CD4-positive, alpha-beta T cell treated with Interferon gamma for 1 hour (primary cell): Measurements from ENCODE around the gene GP1BA.

ENCODE experiments used
- DNase-seq: peaks from one replicate; pipeline ENCODE4 v3.0.0-alpha.2; 2020

The GP1BA gene

DNA sequence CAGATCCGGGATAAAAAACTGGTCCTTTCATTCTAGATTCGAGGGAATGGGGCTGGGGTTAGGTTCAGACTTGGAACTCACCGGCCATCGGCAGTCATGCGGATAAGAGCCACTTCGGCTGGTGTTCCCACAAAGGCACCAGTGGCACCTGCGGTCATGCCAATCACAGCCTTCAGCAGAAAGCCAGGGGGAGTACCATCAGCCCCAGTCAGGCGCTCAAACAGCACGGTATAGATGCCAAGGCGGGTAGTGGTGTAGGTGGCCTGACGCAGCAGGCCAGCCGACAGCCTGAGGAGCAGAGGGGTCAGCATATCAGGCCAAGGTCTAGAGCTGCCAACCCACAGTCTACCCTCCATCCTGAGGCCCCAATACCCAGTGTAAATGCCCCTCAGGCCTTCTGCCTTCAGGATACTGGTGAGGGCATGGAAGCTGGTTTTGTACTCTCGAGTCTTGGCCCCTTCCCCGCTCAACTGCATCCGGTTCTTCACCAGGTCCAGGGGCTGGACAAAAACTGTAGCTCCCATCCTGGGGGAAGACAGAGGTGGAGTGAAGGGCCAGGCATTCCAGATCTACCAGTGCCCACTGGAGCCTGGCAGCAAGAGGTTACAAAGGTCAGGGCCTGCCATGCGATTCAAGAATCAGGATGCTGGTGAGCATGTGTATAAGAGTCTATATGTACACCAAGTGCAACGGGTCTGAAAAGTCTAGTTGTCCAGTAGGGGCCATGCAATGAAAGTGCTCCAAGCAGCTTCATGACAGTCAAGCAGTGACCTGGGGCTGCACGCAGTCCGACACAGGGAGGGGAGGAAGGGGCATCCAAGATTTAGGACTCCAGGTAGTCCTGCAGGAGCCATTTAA lies 6.8 kb downstream of the GP1BA start:
- DNase-seq: no peak

DNA sequence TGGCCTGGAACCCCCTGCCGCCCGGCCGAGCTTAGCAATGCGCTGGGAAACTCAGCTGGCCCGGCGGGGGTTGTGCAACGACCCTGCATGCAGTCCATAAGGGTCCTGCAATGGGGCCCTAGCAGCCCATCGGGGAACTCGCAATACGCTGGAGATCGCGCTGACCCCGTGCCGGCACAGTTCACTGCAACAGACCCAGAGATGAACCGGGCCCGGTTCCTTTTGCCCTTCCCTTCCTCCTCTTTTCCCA lies 7.4 kb downstream of the GP1BA start:
- no peak for DNase-seq

DNA sequence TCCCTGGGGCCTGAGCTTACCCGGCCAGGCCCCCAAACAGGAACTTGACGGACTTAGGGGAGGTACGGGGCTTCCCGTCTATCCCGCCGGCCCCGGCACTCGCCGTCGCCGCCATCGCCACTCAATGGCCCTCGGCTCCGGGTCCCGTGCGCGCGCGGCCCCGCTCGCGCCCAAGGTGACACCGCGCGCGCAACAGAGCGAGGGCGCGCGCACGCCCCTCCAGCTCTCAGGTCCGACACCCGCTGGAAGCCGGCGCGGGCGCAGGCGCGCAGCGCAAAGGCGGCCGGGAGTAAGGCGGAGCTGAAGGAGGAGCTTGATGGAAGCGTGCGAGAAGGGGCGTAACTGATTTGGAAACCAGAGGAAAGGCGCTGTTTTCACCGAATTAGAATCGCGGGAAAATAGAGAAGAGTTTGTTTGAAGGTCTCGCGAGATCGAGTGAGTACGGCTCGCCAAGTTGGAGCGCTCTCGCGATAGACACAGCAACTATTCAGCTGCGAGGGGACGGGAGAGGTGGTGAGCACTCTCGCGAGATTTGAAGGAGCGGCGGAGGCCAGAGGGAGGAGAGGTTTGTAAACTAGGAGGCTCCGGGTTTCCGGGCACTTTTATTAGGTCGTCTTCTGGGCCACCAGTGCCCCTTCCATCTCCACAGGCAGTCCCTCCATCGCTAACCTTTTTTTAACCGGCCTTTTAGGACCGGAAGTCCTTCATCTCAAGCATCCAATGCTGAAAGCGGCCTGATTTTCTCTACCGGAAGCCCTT lies 7.9 kb downstream of the GP1BA start, which contains the start of the genes RNF167 and SLC25A11:
TSS of gene RNF167 (plus strand) at position 473 of the 759 bp plus-strand sequence. CDS start 642 bp downstream, outside the sequence.
TSS of gene SLC25A11 (minus strand) at position 251 of the 759 bp plus-strand sequence. CDS start at position 115, 136 bp downstream.
- peak; percentile 99 for DNase-seq

DNA sequence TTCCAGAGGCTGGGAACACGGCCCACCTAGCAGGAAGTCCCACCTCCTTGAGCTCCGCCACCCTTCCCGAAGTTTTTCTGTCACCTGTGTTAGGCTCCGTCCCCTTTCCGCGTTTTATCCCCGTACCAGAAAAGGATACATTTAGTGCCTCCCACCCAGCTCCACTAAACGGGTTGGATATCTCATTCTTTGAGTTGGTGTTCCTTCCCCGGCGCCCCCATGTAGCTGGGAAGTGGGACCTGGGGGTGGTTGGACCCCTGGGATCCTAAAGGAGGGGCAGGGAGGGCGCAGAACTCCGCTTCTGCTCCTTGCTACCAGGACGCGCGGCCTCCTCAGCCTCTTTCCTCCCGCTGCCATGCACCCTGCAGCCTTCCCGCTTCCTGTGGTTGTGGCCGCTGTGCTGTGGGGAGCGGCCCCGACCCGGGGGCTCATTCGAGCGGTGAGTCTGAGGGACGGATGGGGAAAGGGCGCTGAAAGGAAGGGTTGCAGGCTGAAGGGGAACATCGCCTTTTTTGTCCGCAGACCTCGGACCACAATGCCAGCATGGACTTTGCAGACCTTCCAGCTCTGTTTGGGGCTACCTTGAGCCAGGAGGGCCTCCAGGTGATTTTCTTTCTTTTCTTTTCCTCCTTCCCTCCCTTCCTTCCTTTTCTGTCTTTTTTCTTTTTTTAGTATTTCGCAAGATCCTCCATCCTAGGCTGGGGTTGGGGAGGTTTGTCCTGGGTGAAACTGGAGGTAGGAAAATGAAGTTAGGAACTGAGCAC lies 8.7 kb downstream of the GP1BA start:
- no peak for DNase-seq

DNA sequence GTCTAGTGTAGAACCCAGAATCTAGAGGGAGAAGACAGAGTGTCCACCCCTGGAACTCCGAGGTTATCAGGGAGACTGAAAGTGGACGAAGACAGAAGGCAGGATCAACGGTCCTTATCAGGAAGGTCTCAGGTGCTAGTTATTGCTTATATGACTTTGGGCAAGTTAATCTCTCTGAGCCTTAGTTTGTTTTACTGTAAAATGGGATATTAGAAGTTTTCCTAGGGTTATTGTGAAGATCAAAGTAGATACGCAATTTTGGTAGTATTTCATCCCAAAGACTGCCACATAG lies 9.2 kb downstream of the GP1BA start:
- no peak for DNase-seq

DNA sequence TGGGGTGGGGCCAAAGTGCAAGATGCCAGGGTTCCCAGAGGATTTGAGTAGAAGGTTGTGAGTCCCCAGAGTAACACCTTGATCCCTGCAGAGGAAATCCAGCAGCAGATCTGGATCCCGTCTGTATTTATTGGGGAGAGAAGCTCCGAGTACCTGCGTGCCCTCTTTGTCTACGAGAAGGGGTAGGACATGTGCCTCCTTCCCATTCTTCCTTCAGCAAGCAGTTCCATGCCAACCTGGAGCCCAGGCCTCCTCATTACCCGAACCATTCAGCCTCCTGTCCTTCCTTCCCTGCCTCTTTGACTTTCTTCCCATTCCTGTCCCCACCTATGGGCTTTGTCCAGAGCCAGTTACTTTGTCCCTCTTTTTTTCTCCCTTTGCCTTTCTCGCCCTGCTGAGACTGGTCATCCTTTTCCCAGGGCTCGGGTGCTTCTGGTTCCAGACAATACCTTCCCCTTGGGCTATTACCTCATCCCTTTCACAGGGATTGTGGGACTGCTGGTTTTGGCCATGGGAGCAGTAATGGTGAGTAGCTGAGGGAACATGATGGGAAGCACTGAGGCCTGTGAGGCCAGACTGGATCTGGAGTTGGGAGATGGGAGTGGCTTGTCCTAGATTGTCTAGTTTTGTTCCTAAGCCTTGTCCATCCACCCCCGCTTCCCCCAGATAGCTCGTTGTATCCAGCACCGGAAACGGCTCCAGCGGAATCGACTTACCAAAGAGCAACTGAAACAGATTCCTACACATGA lies 10.9 kb downstream of the GP1BA start:
- no peak for DNase-seq

DNA sequence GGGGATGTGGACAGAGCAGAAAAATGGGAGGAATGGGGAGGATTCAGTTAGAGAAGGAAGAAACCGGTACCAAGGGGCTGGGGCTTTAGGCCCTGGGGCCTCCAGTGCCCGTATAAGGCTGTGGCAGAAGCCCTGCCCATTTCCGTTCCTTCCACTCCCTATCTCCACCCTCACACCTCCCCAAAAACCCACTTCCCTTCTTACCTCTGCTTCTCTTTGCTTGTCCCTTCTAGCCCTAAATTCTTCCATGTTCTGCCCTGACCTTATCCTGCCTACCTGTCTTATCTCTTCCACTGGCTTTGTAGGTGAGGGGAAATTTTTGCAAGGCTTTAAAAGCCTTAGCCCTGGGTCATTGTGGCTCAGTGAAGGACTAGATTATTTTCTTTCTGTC lies 12.1 kb downstream of the GP1BA start:
- peak; percentile 43 for DNase-seq

DNA sequence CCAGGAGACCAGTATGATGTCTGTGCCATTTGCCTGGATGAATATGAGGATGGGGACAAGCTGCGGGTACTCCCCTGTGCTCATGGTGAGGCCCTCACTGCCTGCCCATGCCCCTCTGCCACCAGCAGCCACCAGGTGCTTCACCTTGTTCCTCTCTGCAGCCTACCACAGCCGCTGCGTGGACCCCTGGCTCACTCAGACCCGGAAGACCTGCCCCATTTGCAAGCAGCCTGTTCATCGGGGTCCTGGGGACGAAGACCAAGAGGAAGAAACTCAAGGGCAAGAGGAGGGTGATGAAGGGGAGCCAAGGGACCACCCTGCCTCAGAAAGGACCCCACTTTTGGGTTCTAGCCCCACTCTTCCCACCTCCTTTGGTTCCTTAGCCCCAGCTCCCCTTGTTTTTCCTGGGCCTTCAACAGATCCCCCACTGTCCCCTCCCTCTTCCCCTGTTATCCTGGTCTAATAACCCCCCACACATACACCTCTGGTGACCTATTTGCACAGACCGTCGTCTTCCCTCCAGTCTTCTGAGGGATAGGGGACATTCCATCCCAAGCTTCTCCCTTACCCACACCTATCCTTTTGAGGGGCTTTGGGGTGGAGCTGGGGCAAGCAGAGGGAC lies 12.6 kb downstream of the GP1BA start:
- no peak for DNase-seq

DNA sequence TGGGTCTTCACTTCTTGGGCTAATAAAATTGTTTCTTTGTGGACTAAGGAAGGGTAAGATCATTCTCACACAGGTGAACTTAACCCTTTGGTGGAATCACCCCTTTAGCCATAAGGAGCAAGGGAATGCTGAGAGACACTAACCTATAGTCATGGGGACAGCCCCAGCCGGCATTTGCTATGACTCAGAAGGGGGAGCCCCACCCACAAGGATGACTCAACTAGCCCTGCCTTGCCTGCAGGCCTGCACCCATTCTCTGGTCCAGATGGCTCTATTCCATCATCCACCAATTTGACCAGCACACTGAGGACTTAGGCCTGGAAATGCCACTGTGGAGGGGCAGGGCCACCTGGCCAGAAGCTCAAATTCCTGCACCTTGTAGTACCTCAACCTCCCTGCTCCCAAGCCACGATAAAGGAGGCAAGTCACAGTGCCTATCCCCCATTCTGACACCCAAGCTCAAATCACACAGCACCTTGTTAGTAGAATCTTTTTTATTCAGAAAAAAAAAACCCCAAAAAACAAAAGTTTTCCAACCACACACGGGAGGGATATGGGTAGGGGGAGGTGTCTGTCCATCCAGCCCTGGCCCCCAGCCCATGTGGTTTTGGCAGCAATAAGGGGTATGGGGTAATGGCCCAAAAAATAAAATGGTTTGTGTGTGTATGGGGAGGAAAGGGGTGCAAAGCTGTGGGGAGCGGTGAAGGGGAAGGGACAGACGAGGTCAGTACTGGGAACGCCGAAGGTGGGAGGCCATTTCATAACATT lies 13.3 kb downstream of the GP1BA start:
- peak; percentile 76 for DNase-seq

DNA sequence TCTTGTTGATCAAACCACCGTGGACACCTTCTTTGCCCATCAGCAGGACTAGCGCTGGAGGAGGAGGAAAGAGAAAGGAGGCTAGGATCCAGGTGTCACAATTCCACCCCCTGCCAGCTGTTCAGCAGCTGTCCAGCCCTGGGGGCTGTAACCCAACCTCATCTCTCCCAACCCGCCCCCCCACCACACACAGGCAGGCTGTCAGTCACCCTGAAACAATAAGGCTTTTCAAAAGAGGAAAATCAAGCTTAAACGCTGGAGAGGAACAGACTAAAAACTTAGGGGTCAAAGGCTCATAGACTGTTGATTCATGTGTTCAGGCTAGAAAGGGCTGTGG lies 13.8 kb downstream of the GP1BA start:
- DNase-seq: no peak

DNA sequence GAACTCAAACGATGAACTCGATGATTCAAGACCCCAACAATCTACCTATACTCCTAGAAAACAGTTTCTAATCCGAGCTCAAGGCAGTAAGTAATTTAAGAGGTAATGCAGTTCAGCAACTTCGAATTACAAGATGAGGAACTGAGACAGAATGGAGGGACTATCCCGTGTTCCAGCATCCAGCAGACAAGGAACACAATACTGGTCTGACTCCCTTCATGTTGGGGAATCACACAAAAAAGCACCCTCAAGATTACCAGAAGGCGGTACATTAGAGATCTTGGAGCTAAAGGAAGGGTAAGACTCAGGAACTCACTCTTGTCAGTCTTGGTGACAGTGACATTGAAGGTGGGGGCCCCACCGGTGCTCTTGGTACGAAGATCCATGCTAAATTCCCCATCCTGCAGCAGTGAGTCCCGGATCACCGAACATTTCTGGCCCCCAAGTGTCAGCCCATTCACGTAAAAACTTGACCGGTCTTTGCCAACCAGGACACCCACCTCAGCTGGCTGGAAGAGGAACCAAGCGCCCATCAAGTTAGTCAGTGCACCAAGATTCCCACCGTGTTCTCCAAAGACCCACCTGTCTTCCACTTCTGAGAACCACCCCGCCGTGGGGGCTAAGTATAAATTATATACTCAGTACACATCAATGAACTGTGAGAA lies 14.4 kb downstream of the GP1BA start:
- DNase-seq: no peak

DNA sequence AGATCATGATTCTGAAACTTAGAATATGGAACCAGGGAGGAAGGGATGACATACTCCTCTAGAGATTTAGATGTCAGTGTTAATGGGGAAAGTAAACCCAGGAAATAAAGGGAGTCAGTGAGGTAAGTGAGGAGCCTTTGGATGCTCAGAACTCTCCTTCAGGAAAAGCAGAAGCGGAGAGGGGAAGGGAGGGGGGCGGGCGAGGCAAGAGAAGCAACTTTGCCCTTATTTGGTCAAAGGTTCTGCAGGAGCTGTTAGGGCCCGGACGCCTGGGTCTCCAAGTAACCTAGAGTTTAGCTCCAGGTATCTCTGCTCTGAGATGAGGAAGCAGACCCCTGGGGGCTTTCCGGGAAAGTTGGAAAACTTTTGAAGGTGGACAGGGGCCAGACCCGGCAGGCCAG lies 14.9 kb downstream of the GP1BA start:
- no peak for DNase-seq

DNA sequence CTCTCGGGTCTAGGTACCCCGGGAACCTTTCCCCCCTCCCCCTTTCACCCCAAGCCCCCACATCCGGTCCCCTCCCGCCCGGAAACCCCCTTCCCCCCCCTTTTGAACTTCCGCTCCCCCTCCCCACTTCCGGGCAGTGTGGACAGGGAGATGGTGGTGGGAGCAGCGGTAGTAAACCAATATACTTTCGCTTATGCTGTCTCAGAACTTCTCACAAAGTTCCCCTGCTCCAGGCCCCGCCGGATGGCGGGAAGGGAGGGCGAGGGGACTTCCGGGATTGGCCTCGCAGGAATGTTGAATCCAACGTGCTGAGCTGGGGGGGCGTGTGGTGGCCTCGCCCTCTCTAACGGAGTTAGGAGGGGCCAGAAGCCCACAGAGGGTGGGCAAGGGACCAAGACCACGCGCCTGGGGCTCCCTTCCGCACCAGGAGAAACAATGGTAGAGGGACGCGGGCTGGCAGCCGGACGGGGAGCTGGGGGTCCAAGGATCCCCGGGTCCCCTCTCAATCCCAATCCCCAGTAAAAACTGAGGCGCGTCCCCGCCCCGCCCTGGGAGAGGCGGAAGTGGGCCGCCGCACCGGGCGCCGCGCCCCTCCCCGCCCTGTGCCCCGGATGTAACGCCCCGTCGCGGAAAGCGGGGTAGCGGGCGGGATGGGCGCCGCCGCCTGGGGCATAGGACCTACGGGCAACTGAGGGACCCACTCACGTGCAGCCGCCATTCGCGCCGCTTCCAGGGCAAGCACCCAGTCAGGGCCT lies 15.5 kb downstream of the GP1BA start:
- peak; percentile 58 for DNase-seq

DNA sequence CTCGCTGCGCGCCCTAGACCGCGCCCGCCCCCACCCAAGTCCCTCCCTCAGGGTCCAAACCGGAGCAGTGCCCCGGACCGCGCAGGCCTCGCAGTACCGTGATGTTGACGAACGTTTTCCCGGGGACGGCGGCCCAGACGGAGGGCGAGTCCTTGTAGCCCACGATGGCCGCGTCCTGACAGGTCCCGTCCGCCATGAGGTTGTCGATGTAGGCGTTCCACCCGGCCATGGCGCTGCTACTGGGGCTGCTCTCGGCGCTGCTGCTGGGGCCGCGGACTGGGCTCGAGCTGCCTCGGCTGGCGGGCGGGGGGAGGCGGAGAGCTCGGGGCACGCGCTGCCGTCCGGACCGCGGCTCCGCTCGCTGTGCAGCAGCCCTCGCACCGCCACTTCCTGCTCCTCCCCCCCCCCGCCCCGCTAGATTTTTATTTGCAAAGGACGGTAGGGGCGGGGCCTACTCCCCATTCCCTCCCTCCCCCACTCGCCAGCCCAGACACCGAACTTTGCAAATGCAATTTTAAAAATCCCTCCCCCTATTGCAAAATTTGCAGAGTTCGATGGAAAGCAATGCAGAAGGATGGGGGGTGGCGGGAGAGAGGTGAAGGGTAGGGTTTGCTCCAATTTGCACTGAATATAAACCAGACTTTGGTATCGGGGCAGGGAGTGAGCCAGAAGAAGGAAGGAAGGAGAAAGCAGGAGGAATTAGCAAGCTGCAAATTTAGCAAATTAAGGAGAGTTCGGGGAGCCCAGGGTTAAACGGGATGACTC lies 16.3 kb downstream of the GP1BA start, which contains the start of gene PFN1:
TSS of gene PFN1 (minus strand) at position 365 of the 765 bp plus-strand sequence. CDS start at position 229, 136 bp downstream.
- peak; percentile 92 for DNase-seq

DNA sequence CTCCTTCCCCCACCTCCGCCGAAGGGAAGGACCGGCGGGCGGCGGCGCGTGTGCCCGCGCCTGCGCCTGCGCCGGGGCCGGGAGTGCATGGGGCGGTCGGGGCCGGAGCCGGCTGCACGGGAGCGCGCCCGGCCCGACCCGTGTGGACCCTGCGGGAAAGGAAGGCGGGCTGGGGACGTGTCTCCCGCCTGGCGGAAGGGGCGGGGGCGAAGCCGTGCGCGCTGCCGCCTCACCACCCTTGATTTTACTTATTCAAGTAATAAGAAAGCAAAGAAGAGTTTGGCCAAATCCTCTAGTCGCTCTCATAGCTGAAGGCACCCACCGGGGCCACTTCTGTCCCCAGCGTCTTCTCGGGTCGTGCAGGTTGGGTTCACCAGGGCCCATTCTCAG lies 16.8 kb downstream of the GP1BA start:
- peak; percentile 82 for DNase-seq

DNA sequence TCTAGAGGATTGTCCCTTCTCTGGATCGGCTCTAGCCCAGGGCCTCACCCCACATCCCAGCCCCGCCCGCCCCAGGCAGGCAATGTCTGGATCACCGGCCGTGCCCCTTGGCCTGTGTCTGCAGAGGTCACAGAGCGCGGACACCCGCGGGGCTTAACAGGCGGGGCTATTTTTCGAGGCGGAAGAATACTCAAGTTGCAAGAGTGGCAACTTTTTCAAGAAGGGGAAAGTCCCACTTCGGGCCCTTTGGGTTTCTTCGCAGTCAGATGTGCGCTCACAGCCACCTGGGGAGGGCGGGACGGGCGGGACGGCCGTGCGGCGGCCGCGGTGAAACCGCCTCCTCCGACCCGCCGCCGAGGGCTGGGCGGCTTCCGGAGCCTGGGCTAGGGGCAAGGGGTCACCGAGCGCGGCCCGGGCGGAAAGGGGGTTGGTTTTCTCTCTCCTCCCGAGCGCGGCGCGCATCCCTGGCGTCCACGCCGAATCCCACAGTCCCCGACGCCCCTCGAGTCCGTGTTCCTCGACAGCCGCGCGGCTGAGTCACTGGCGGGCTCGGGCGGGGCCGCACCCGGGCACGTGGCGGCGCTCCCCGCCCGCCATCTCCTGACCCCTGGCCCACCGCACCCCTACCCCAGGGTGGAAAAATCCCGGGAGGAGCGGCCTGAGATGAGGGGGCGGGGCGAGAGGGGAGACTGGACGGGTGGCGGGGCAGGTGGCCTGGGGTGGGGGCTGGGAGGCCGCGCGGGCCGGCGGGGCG lies 17.4 kb downstream of the GP1BA start:
- peak; percentile 84 for DNase-seq

DNA sequence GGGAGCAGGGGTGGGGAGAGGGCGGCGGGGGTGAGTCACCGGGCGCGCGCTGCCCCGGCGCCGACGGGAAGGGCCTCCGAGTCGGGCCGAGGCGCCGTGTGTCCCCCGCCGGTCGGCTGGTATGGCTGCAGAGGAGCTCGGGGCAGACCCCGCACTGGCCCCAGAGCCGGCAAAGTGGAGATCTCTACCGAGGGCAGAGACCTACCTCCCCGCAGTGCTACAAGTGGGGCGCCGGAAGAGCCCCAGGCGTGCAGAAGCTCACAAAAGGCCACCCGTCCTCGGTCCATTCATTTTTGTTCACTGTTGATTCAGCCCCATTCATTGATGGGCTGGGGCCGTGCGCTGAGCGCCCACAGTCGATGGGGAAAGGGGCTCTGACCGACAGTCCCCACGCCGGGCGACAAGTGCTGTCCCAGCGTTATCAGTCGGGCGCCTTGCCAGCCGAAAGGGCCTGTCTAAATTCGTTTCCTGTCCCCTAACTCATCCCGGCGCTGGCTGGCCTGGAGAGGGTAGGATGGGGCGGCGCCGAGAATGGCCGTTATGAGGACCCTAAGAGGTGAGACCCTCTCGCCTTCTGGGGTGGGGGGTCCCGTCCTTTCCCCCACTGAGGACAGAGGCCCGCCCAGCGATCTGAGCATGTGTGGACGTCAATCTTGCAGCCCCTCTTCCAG lies 18.1 kb downstream of the GP1BA start:
- DNase-seq: no peak

DNA sequence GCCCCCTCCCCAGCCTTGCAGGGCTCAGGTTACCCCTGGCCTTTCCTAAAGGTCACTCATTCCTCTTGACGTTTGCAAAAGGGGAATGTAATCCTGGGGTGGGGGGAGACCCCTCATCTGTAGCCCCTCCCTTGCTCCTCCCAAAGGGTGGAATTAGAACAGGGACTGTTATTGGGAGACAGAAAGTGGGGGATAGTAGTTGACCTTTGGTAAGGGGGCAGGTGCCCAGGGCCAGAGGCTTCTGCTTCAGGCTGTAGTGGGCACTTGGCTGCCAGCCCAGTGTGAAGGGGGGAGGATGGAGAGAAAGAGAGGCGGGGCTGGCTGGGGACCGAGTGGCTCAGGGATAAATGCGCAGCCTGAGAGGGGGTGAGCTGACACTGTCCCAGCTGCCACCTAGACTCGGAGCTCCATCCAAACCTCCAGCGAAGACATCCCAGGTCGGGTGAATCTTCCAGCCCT lies 18.7 kb downstream of the GP1BA start, which contains the start of gene ENO3:
TSS of gene ENO3 (plus strand) at position 374 of the 459 bp plus-strand sequence. CDS start 711 bp downstream, outside the sequence.
- no peak for DNase-seq
